Breast epithelium (tissue), 4 donors: Measurements from ENCODE around the gene ARHGEF33. TPM values are rescaled to one million over a fixed set of nuclear protein-coding genes. Genes with fewer than 3 reads are reported as not detected.

ENCODE experiments used
- DNase-seq, 2 donors: peaks; one replicate each; pipeline ENCODE4 v3.0.0-alpha.2; 2019; ENCODE audit warnings: low spot score in 2 of 2
- H3K27ac ChIP-seq, 2 donors: fragments of 200-600 bp; sonication (generic) in 1 of 2; one replicate each; pipeline ENCODE4 v1.5.1; 2016 to 2019; ENCODE audit warnings: mild to moderate bottlenecking in 1 of 2
- H3K27me3 ChIP-seq, 2 donors: fragments of 200-600 bp; sonication (generic) in 1 of 2; one replicate each; pipeline versions ENCODE4 v1.5.1 to v1.6.0; 2017 to 2019; ENCODE audit warnings: control low read depth in 1 of 2, mild to moderate bottlenecking in 1 of 2
- H3K36me3 ChIP-seq: fragments of 200-600 bp; one replicate; pipeline ENCODE4 v1.5.1; 2019
- H3K4me1 ChIP-seq, 2 donors: fragments of 200-600 bp; sonication (generic); one replicate each; pipeline ENCODE4 v1.5.1; 2016 to 2019; ENCODE audit warnings: control low read depth in 1 of 2
- H3K4me3 ChIP-seq, 3 donors: fragments of 200-600 bp; sonication (generic); 1 replicate in 2 of 3; 2 replicates in 1 of 3; pipeline ENCODE4 v1.5.1; 2016 to 2019; ENCODE audit warnings: mild to moderate bottlenecking in 3 of 3, moderate library complexity in 2 of 3
- H3K9me3 ChIP-seq, 2 donors: fragments of 200-600 bp; sonication (generic) in 1 of 2; one replicate each; pipeline ENCODE4 v1.5.1; 2016 to 2019; ENCODE audit warnings: control low read depth in 1 of 2
- POLR2A ChIP-seq: fragments of 450-650 bp; IDR thresholded peaks from one replicate; pipeline ENCODE4 v1.6.1; 2016; ENCODE audit warnings: antibody characterized with exemption, mild to moderate bottlenecking, moderate library complexity
- POLR2AphosphoS5 ChIP-seq, 3 donors: sonication (generic); formaldehyde crosslinking; IDR thresholded peaks; one replicate each; pipeline ENCODE4 v1.6.1; 2017; ENCODE audit warnings: antibody characterized with exemption in 3 of 3
- intact Hi-C: fragments of 100-400 bp; cut with DNase I; formaldehyde crosslinking; loops from one replicate; pipeline ENCODE4 v1.15.1; 2023; ENCODE audit warnings: low total_unique reads
- total RNA-seq, 3 donors: library from RNA; depleted of rRNA; stranded (reverse); fragments of >200 nt; gene quantifications; one replicate each; pipeline ENCODE4 v1.1.0, GENCODE V29; 2016
- TF ChIP-seq, protein P1 (sequence below), 3 donors: fragments of 450-650 bp; IDR thresholded peaks; one replicate each; pipeline ENCODE4 v1.5.1; 2016 to 2017; ENCODE audit warnings: antibody characterized with exemption in 3 of 3, mild to moderate bottlenecking in 3 of 3, moderate library complexity in 3 of 3

ARHGEF33 gene
- total RNA-seq, 3 donors from 2014 or later: 1.6 to 2.2 (median 1.9) TPM

DNA sequence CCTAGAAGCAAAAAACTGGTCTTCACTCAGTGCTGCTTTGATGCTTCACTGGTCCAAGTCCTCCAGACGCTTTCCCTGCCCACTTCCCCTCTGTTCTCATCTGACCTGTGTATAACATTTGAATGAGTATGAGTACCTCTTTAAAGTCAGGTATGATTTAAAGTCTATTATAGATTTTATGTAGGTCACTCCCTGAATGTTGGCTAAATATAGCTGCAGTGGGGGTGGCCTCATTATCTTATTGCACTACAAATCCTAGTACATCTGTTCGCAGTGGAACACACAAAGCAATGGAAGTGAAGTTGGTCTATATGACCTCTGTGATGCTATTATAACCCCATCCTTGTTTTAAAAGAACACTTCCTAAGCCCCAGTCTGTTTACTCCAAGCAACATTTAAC is 33.2 kb downstream of the ARHGEF33 start:
- no peaks in the 10 kb centered on the region for H3K4me1 ChIP-seq
- no peak for DNase-seq
- no peaks in the 10 kb centered on the region for H3K36me3 ChIP-seq
- no peak overlapping the region for H3K4me3 ChIP-seq
- no peaks in the 10 kb centered on the region for H3K27me3 ChIP-seq
- intact Hi-C loops: no loop called here
- TF ChIP-seq POLR2AphosphoS5 (IDR thresholded peaks at IDR 0.05): no peak
- TF ChIP-seq POLR2A: no peak
- TF ChIP-seq, protein P1, sequence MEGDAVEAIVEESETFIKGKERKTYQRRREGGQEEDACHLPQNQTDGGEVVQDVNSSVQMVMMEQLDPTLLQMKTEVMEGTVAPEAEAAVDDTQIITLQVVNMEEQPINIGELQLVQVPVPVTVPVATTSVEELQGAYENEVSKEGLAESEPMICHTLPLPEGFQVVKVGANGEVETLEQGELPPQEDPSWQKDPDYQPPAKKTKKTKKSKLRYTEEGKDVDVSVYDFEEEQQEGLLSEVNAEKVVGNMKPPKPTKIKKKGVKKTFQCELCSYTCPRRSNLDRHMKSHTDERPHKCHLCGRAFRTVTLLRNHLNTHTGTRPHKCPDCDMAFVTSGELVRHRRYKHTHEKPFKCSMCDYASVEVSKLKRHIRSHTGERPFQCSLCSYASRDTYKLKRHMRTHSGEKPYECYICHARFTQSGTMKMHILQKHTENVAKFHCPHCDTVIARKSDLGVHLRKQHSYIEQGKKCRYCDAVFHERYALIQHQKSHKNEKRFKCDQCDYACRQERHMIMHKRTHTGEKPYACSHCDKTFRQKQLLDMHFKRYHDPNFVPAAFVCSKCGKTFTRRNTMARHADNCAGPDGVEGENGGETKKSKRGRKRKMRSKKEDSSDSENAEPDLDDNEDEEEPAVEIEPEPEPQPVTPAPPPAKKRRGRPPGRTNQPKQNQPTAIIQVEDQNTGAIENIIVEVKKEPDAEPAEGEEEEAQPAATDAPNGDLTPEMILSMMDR (IDR thresholded peaks at IDR 0.05): no peak
- no peaks in the 10 kb centered on the region for H3K9me3 ChIP-seq
- H3K27ac ChIP-seq: no peak overlapping the region

DNA sequence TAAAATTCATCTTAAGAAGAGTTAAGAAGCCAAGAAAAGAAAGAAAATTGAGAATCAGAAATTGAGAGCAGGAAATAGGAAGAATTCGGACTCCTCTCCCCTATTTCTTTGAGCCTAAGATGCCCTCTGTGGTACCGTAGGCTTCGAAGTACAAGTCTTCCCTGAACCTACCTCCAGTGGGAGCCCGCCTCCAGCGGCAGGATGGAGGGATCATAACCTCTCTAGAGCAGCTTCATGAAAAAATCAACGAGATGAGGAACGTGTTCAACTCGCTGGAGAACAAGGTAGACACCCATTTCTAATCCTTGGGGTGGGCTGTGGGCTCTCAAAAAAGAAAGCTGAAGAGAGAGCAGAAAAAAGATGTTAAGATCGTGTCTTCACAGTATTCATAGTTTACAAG is 36.3 kb downstream of the ARHGEF33 start:
- intact Hi-C loops: no loop called here

DNA sequence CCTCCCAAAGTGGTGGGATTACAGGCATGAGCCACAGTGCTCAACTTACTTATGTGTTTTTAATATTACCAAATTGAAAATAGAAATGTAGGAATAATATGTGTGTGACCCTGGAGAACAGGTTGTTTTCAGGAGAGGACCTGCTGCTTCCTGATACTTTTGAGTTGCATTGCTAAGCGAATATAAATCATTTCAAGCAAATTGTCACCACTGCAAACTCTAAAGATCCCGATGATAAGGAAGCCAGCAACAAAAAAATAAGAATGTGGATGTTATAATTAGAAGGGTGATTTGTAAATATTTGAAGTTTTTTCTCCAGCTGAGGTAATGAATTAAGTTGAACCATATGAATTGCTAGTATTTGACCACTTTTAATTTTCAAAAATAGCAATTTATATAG is 40.9 kb downstream of the ARHGEF33 start:
- H3K9me3 ChIP-seq: no peaks in the 10 kb centered on the region
- TF ChIP-seq, protein P1 (IDR thresholded peaks at IDR 0.05): no peak
- no peak for TF ChIP-seq POLR2A
- no peak for TF ChIP-seq POLR2AphosphoS5 (IDR thresholded peaks at IDR 0.05)

More for the DNA sequence above, 36.3 kb downstream of the ARHGEF33 start:
- no peaks in the 10 kb centered on the region for H3K36me3 ChIP-seq
- no peak for DNase-seq
- H3K9me3 ChIP-seq: no peaks in the 10 kb centered on the region
- no peaks in the 10 kb centered on the region for H3K27me3 ChIP-seq
- no peak overlapping the region for H3K27ac ChIP-seq
- no peak overlapping the region for H3K4me3 ChIP-seq
- TF ChIP-seq, protein P1 (IDR thresholded peaks at IDR 0.05): no peak
- TF ChIP-seq POLR2AphosphoS5 (IDR thresholded peaks at IDR 0.05): no peak
- TF ChIP-seq POLR2A: no peak
- H3K4me1 ChIP-seq: no peaks in the 10 kb centered on the region

DNA sequence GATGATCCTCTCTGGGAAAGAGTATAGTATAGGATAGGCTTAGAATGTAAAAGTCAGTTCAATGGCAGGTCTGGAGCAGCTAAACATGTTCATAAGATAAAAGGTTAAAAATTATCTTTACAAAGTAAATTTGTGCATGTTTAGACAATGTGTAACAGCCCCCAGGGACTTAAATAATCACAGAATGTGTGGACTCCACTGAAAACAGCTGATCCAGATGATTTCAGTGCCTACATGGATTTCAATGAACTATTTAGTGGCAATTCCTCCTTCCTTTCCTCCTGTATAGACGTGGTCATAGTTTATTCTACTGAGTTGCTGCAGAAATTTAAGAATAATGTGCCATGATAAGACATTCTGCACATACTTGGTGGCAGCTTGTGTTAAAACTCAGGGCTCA is 42.9 kb downstream of the ARHGEF33 start:
- H3K27ac ChIP-seq: no peak overlapping the region
- intact Hi-C loops: no loop called here
- TF ChIP-seq, protein P1 (IDR thresholded peaks at IDR 0.05): no peak

More for the DNA sequence above, 40.9 kb downstream of the ARHGEF33 start:
- Histone ChIP-seq H3K27me3 (no peaks in the 10 kb centered on the region), H3K4me1 (no peaks in the 10 kb centered on the region), H3K36me3 (peaks cover 5% of the 10 kb centered on the region), H3K27ac (no peak overlapping the region), H3K4me3 (no peak overlapping the region)
- intact Hi-C loops: no loop called here
- DNase-seq: no peak

DNA sequence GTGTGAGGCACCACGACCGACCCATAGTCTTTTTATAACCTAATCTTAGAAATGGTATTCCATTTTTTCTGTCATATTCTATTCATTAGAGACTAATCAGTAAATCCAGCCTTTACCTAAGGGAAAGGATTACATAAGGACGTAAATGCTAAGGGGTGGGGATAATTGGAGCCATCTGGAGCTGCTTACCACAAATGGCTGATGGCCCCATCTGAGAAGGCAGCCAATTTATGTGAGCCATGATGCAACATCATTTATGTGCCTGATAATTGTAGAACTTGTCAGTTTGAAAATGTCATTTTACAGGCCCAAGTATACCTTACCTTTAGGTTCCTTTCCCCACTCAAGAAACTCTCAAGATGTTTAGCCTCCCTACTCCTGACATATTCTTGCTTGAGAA is 44.0 kb downstream of the ARHGEF33 start:
- DNase-seq: no peak
- intact Hi-C loops: no loop called here
- Histone ChIP-seq H3K4me1 (no peaks in the 10 kb centered on the region), H3K27ac (no peak overlapping the region), H3K9me3 (no peaks in the 10 kb centered on the region), H3K27me3 (no peaks in the 10 kb centered on the region), H3K36me3 (peaks cover 5% of the 10 kb centered on the region), H3K4me3 (no peak overlapping the region)
- TF ChIP-seq, protein P1 (IDR thresholded peaks at IDR 0.05): no peak
- TF ChIP-seq POLR2AphosphoS5 (IDR thresholded peaks at IDR 0.05): no peak
- TF ChIP-seq POLR2A: no peak

More for the DNA sequence above, 42.9 kb downstream of the ARHGEF33 start:
- Histone ChIP-seq H3K27me3 (no peaks in the 10 kb centered on the region), H3K9me3 (no peaks in the 10 kb centered on the region), H3K4me1 (no peaks in the 10 kb centered on the region), H3K36me3 (peaks cover 5% of the 10 kb centered on the region), H3K4me3 (no peak overlapping the region)
- DNase-seq: no peak
